ENCODE data around the gene FSCN2.

The FSCN2 gene

GRCh38 chr17:81523402-81524038 lies 4.7 kb upstream of the FSCN2 start:
- peak; percentile 51 for ATAC-seq
- TF ChIP-seq CREB5 (CRISPR knock-in tag; IDR thresholded peaks at IDR 0.05; ENCODE audit: low read depth) (no peak), BACH2 (CRISPR knock-in tag; IDR thresholded peaks at IDR 0.05; ENCODE audit: borderline replicate concordance) (no peak)

GRCh38 chr17:81524039-81524864 lies 3.9 kb upstream of the FSCN2 start:
- ATAC-seq, result peak; percentile 1
- TF ChIP-seq ARNTL (CRISPR knock-in tag; IDR thresholded peaks at IDR 0.05; ENCODE audit: borderline replicate concordance, low read depth) (no peak), ZC3H10 (CRISPR knock-in tag; IDR thresholded peaks at IDR 0.05) (no peak), SNAI2 (CRISPR knock-in tag; IDR thresholded peaks at IDR 0.05) (no peak), PPARA (CRISPR knock-in tag; IDR thresholded peaks at IDR 0.05; ENCODE audit: borderline replicate concordance) (no peak), ZNF8 (CRISPR knock-in tag; IDR thresholded peaks at IDR 0.05) (no peak), PATZ1 (CRISPR knock-in tag; IDR thresholded peaks at IDR 0.05; ENCODE audit: borderline replicate concordance) (no peak), CREB5 (CRISPR knock-in tag; IDR thresholded peaks at IDR 0.05; ENCODE audit: low read depth) (no peak), POU6F1 (CRISPR knock-in tag; IDR thresholded peaks at IDR 0.05; ENCODE audit: borderline replicate concordance, low read depth) (no peak), BACH2 (CRISPR knock-in tag; IDR thresholded peaks at IDR 0.05; ENCODE audit: borderline replicate concordance) (no peak), ZFP3 (CRISPR knock-in tag; IDR thresholded peaks at IDR 0.05) (no peak), ZFP30 (CRISPR knock-in tag; IDR thresholded peaks at IDR 0.05) (no peak), CSRNP3 (CRISPR knock-in tag; IDR thresholded peaks at IDR 0.05) (no peak), ZNF70 (CRISPR knock-in tag; IDR thresholded peaks at IDR 0.05) (no peak), GLIS3 (CRISPR knock-in tag; IDR thresholded peaks at IDR 0.05) (no peak), ESRRG (CRISPR knock-in tag; IDR thresholded peaks at IDR 0.05) (no peak), OSR1 (CRISPR knock-in tag; IDR thresholded peaks at IDR 0.05) (no peak), RARB (CRISPR knock-in tag; IDR thresholded peaks at IDR 0.05) (no peak), ZNF565 (CRISPR knock-in tag; conservative IDR thresholded peaks at IDR 0.05; ENCODE audit: low read depth) (no peak)

- ATAC-seq, result no peak
- TF ChIP-seq OSR1 (CRISPR knock-in tag; IDR thresholded peaks at IDR 0.05) (no peak), ISL1 (CRISPR knock-in tag; IDR thresholded peaks at IDR 0.05) (no peak), SNAI2 (CRISPR knock-in tag; IDR thresholded peaks at IDR 0.05) (no peak)
Measured at GRCh38 chr17:81524865-81525159, 3.4 kb upstream of the FSCN2 start.
